Activated CD4-positive, alpha-beta memory T cell treated with anti-CD3 and anti-CD28 coated beads, Interleukin-2, amount 10 ng/mL, durations not matched to agents 7 days and 5 days (primary cell): ENCODE data around the gene KIF1B. TPM values are rescaled to one million over a fixed set of nuclear protein-coding genes. Genes with fewer than 3 reads are reported as not detected.

Experiments
- CTCF ChIA-PET: fragments of 350-600 bp; sonication (Branson Sonifier 250); formaldehyde crosslinking; loops from one replicate; lab custom pipeline; 2021; ENCODE audit warnings: antibody characterized with exemption, inconsistent platforms; lab: Charles Lee
- POLR2A ChIA-PET: fragments of 350-600 bp; sonication (Branson Sonifier 250); formaldehyde crosslinking; loops from one replicate; lab custom pipeline; 2021; ENCODE audit warnings: antibody characterized with exemption; lab: Charles Lee
- DNase-seq: peaks from one replicate; pipeline ENCODE4 v3.0.0-alpha.2; 2020
- H3K27ac Mint-ChIP-seq: one replicate; pipeline ENCODE4 v1.8.0; 2021; ENCODE audit warnings: mild to moderate bottlenecking, mixed read lengths
- H3K27me3 Mint-ChIP-seq: one replicate; pipeline ENCODE4 v1.8.0; 2021; ENCODE audit warnings: mixed read lengths
- H3K36me3 Mint-ChIP-seq: one replicate; pipeline ENCODE4 v1.8.0; 2021; ENCODE audit warnings: low read depth, mixed read lengths
- H3K4me1 Mint-ChIP-seq: one replicate; pipeline ENCODE4 v1.8.0; 2021; ENCODE audit warnings: mixed read lengths
- H3K4me3 Mint-ChIP-seq: one replicate; pipeline ENCODE4 v1.8.0; 2021; ENCODE audit warnings: mild to moderate bottlenecking, mixed read lengths
- H3K9me3 Mint-ChIP-seq: one replicate; pipeline ENCODE4 v1.8.0; 2021; ENCODE audit warnings: mixed read lengths
- total RNA-seq, 2 experiments: library from RNA; stranded (reverse); gene quantifications; one replicate each; pipeline ENCODE4 v1.2.3, GENCODE V29; 2021

Gene KIF1B
- total RNA-seq, 2 experiments from 2014 or later: 22.5 to 22.7 TPM

DNA sequence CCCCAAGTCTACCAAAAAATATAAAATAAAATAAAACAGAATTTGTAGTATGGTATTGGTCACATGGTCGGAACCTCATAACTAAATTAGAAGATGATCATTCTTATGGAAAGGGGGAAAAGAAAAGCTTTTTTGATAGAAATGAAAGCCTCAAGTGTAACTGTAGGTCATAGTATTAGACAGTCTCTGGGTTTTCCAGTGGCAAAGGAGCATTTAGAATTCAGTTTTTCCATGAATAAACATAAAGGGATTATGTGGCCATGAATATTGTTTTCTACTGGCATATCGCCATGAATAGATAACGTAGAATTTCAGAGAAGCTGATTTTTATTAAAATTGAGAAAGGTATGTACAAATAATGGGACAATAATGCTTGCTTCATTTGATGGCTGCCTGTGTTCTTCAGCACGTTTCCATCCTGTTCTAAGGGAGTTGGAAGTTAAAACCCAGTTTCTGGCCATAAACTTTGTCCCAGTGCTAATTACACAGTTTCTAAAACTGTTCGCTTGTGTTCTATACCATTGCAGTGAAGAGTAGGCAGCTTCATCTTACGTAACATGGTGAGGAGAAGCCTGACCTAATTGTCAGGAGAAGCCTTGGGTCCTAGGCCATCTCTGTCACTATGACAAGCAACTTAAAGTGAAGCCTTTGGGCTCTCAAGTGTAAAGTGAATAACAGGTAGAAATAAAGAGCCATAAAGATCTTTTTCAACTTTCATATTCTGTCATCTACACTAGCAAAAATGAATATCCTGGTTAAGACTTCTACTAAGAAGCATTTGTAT lies 118.0 kb downstream of the KIF1B start:
- Mint-ChIP-seq H3K36me3 (peaks cover 22% of the 10 kb centered on the region), H3K4me3 (no peak overlapping the region), H3K9me3 (no peaks in the 10 kb centered on the region), H3K4me1 (peaks cover 23% of the 10 kb centered on the region), H3K27ac (no peak overlapping the region), H3K27me3 (no peaks in the 10 kb centered on the region)
- CTCF ChIA-PET: interaction anchor here (1.0 to 1.5 kb wide), 2 partner anchors 10 to 13 kb away, joined by 3 read pairs; no protein-coding TSS in a partner anchor
- POLR2A ChIA-PET: no interaction called here
- no peak for DNase-seq

DNA sequence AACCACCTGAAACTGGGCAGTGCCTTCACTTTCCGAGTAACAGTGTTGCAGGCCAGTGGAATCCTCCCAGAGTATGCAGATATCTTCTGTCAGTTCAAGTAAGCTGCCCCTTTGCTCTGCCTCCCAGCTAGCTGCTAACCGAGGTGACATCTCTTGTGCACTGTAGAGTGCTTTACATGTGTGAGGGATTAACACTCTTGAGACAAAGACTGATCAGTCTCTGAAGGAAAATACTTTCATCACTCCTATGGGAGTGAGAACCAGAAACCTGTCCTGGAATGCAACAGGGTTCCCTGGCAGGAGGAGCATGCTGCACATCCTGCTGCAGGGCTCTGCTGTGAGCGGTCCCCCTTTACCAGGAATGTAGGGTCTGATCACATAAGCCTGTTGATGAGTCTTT lies 127.1 kb downstream of the KIF1B start:
- ChIA-PET POLR2A (no interaction called here), CTCF (interaction anchor here (1.0 to 2.6 kb wide), 4 partner anchors 8 to 305 kb away, joined by 3 to 27 read pairs (median 3); partner anchors contain the start of genes KIF1B and UBE4B)
- Mint-ChIP-seq H3K4me1 (no peaks in the 10 kb centered on the region), H3K27me3 (no peaks in the 10 kb centered on the region), H3K9me3 (no peaks in the 10 kb centered on the region), H3K4me3 (no peak overlapping the region), H3K36me3 (peaks cover 25% of the 10 kb centered on the region), H3K27ac (no peak overlapping the region)
- no peak for DNase-seq

DNA sequence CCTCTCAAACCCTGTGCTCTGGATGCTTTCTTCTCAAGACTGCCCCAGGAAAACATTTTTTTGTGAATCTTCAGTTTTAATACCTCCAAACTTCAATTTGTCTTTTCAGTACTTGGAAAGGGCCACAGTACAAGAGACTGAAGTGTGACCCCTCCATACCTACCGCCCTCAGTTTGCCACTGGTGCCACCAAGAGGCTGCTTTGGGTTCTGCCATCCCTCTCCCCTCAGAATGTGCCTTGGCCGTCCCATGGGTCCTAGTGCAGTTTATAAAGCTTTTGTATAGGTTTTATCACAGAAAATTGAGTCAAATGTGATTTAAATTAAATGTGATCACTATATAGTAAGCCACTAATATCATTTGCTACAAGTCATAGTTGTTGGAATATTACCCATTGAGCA lies 127.7 kb downstream of the KIF1B start:
- DNase-seq: peak; percentile 46
- no peak overlapping the region for H3K27ac Mint-ChIP-seq
- no peaks in the 10 kb centered on the region for H3K4me1 Mint-ChIP-seq
- no peak overlapping the region for H3K4me3 Mint-ChIP-seq
- CTCF ChIA-PET: interaction anchor here (1.0 to 2.6 kb wide), 4 partner anchors 9 to 305 kb away, joined by 3 to 27 read pairs (median 3); partner anchors contain the start of genes KIF1B and UBE4B
- no peaks in the 10 kb centered on the region for H3K27me3 Mint-ChIP-seq
- POLR2A ChIA-PET: no interaction called here
- H3K9me3 Mint-ChIP-seq: no peaks in the 10 kb centered on the region
- peaks cover 27% of the 10 kb centered on the region for H3K36me3 Mint-ChIP-seq

DNA sequence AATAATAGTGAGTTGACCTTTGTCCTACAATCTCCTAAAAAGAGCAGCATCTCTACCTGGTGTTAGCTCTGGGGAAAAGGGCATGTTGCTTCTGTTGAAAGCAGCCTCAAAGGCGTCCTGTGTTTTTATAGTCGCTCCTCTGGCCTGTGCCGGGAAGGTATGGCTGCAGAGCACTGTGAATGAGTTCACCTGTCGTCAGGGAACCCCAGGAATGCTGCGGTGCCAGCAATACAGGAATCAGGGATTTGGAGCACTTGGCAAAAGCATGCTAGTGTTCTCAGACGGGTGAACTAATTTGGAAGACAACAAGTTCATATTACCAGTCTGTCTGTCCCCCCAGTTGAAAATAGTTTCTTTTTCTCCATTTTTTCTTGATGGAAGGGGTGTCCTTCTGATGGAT lies 128.2 kb downstream of the KIF1B start:
- Mint-ChIP-seq H3K4me3 (no peak overlapping the region), H3K4me1 (no peaks in the 10 kb centered on the region), H3K9me3 (no peaks in the 10 kb centered on the region), H3K36me3 (peaks cover 29% of the 10 kb centered on the region), H3K27me3 (no peaks in the 10 kb centered on the region), H3K27ac (no peak overlapping the region)
- ChIA-PET CTCF (interaction anchor here (1.3 to 2.6 kb wide), 3 partner anchors 10 to 306 kb away, joined by 3 to 27 read pairs (median 3); partner anchors contain the start of genes KIF1B and UBE4B), POLR2A (no interaction called here)
- no peak for DNase-seq

DNA sequence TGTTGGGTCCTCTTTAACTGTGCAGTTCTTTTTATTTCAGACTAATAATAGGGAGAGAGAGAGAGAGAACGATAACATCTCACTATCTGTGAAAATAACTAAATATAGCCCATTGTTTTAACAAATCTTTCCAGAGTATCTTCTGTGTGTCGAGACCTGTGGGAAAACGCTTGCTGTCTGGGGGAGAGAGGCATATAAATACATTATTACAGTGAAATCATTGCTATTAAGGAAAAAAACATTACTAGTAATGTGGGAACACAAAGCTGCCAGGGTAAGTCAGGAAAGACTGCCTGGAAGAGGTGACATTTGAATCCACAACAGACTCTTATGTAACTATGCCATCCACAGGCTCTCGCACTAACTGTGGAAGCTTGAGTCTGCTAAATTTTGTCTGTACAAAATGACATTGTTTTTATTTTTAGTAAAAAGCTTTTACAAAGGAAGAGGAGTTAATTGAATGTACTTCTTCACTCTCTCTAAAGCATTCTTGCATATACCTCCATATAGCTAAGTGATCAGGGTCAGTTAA lies 128.7 kb downstream of the KIF1B start:
- H3K4me1 Mint-ChIP-seq: no peaks in the 10 kb centered on the region

DNA sequence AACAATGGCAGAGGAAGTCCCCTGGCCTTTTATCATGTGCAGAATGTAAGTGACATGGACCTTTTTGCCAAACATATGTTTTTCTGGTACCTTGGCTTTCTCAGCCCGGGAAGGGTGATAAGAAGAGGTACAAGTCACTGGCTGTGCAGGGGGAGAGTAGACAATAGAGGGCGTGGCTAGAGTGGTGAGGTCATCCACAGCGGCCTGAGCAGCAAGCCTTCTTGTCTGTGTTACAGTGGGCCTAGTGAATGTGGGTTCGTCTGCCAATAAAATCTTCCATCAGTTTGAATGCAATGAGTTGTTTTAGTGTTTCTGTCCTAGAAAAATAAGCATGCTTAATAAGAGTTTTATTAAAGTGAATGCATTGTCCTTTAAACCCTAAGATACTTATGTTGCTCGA lies 129.4 kb downstream of the KIF1B start:
- no peaks in the 10 kb centered on the region for H3K4me1 Mint-ChIP-seq
- ChIA-PET POLR2A (interaction anchor here (0.9 kb wide), 1 partner anchor 130 kb away, joined by 4 read pairs; the partner anchor contains the start of gene KIF1B), CTCF (interaction anchor here (0.6 to 2.6 kb wide), 3 partner anchors 128 to 187 kb away, joined by 3 to 27 read pairs (median 3); partner anchors contain the start of gene KIF1B)

More for the DNA sequence above, 128.7 kb downstream of the KIF1B start:
- H3K36me3 Mint-ChIP-seq: peaks cover 28% of the 10 kb centered on the region
- POLR2A ChIA-PET: interaction anchor here (0.9 kb wide), 1 partner anchor 129 kb away, joined by 4 read pairs; the partner anchor contains the start of gene KIF1B
- CTCF ChIA-PET: interaction anchor here (0.6 to 2.6 kb wide), 4 partner anchors 127 to 367 kb away, joined by 3 to 27 read pairs (median 3); partner anchors contain the start of gene KIF1B
- no peak overlapping the region for H3K27ac Mint-ChIP-seq
- H3K27me3 Mint-ChIP-seq: no peaks in the 10 kb centered on the region
- H3K4me3 Mint-ChIP-seq: no peak overlapping the region
- no peak for DNase-seq
- no peaks in the 10 kb centered on the region for H3K9me3 Mint-ChIP-seq

DNA sequence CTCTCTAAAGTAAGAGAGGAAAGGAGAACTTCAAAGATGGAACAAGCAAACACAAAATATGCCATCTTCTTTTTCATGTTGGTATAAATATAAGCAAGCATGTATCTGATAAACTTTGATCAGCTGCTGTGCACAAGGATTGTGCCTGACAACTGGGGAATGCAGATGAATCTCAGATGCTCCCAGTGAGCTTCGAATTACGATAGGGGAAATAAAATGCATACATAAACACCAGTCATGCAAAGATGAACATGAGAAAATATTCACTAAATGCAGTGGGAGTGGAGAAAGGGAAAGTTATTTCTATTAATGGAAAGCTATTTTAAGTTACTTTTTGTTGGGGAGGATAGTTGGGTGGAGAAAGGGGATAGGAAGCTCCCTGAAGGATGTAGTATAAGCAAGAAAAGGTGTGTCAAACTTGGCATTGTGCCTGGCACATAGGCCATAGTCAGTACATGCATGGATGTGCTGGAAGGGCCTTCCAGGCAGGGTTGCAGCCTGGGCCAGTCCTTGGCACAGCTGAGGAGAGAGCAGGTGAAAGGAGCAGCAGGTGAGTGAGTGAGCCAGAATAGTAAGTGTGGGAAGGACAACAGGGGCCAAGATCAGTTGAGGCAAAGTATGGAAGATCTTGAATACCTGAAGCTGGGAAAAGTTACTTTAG lies 130.7 kb downstream of the KIF1B start:
- Mint-ChIP-seq H3K36me3 (peaks cover 26% of the 10 kb centered on the region), H3K27ac (no peak overlapping the region)
- POLR2A ChIA-PET: interaction anchor here (1.1 kb wide), 2 partner anchors 130 to 131 kb away, joined by 4 read pairs; no protein-coding TSS in a partner anchor

More for the DNA sequence above, 129.4 kb downstream of the KIF1B start:
- Mint-ChIP-seq H3K9me3 (no peaks in the 10 kb centered on the region), H3K27me3 (no peaks in the 10 kb centered on the region), H3K4me3 (no peak overlapping the region), H3K36me3 (peaks cover 23% of the 10 kb centered on the region), H3K27ac (no peak overlapping the region)
- DNase-seq: no peak

DNA sequence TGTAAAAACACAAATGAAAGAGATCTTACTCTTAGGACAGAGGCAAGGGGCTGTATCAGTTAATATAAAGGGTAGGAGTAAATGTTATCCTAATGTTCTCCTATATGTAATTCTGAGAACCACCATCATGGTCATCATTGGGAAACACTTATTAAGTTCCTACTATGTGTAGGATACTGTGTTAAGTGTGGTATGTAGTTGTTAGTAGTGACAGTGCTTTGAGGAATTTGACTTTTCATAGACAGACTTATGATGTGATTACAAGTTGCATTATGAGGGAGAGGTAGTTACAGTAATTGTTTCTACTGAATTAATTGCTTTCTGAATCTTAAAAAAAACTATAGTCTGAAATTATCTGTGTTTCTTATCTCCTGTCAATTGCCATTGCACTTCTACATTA lies 136.7 kb downstream of the KIF1B start:
- no peaks in the 10 kb centered on the region for H3K4me1 Mint-ChIP-seq
- ChIA-PET POLR2A (no interaction called here), CTCF (no interaction called here)
- H3K9me3 Mint-ChIP-seq: no peaks in the 10 kb centered on the region
- H3K27ac Mint-ChIP-seq: no peak overlapping the region
- DNase-seq: no peak
- H3K36me3 Mint-ChIP-seq: peaks cover 17% of the 10 kb centered on the region
- H3K27me3 Mint-ChIP-seq: no peaks in the 10 kb centered on the region
- no peak overlapping the region for H3K4me3 Mint-ChIP-seq

More for the DNA sequence above, 130.7 kb downstream of the KIF1B start:
- no peaks in the 10 kb centered on the region for H3K27me3 Mint-ChIP-seq
- H3K9me3 Mint-ChIP-seq: no peaks in the 10 kb centered on the region
- no peak overlapping the region for H3K4me3 Mint-ChIP-seq
- H3K4me1 Mint-ChIP-seq: no peaks in the 10 kb centered on the region
- CTCF ChIA-PET: interaction anchor here (1.3 to 2.1 kb wide), 2 partner anchors 12 to 132 kb away, joined by 3 to 13 read pairs; partner anchors contain the start of gene KIF1B
- DNase-seq: no peak

DNA sequence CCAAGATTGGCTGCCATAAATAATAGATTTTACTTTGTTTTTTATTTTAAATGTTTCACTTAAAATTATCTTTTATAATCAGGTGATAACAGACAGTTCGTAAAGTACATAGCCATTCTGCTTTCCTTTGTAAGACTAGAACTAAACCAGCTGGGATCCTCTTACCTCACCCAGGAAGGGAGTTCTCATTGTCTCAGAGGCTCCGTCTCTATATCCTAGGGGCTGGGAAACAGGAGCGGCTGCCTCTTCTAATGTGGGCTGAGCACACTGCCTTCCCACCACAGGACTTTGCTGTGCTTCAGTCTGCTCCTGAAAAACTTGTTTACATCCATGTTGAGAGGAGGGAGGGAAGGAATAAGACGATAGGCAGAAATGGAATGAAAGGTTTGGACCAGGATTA lies 142.9 kb downstream of the KIF1B start:
- POLR2A ChIA-PET: no interaction called here
- no peak overlapping the region for H3K27ac Mint-ChIP-seq
- H3K9me3 Mint-ChIP-seq: no peaks in the 10 kb centered on the region
- no peaks in the 10 kb centered on the region for H3K4me1 Mint-ChIP-seq
- peaks cover 11% of the 10 kb centered on the region for H3K36me3 Mint-ChIP-seq
- no peak for DNase-seq
- H3K27me3 Mint-ChIP-seq: no peaks in the 10 kb centered on the region
- no peak overlapping the region for H3K4me3 Mint-ChIP-seq
- CTCF ChIA-PET: no interaction called here

DNA sequence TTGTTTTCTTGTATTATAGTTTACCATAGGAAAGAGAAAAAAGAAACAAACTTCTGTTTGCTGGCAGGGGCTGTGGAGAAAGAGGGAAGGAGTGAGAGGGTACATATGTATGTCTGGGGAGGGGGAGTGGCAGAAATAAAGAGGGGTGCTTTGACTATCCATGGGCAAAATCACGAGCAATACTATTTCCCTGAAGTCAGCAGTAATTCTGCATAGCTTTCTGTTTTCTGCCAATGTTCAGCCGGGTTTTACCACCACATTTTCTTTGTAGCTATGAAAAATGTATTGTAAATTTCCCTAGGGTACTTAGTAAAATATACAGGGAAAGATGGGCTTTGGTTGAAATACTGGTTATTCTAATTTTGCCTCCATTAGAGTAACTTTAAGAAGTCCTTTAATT lies 143.3 kb downstream of the KIF1B start:
- Mint-ChIP-seq H3K9me3 (no peaks in the 10 kb centered on the region), H3K4me3 (no peak overlapping the region), H3K27ac (no peak overlapping the region), H3K27me3 (no peaks in the 10 kb centered on the region), H3K36me3 (peaks cover 11% of the 10 kb centered on the region), H3K4me1 (no peaks in the 10 kb centered on the region)
- POLR2A ChIA-PET: no interaction called here
- no peak for DNase-seq
- CTCF ChIA-PET: no interaction called here

DNA sequence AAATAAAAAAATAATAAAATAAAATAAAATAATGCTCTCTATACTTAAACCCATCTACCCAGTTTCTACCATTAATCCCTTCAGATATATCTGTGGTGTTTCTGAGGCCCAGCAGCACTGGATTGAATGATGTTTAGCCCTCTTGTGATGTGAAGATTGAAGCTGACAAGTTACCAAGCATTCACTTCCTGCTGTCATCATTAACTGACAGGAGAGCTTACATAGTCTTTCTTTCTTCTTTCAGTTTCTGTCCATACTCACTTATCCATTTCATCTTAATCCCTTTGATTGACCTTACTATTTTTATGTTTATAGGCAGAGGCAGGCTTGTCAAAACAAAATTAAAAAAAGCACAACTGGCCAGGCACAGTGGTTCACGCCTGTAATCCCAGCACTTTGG lies 149.7 kb downstream of the KIF1B start:
- POLR2A ChIA-PET: no interaction called here
- H3K9me3 Mint-ChIP-seq: no peaks in the 10 kb centered on the region
- no peaks in the 10 kb centered on the region for H3K27me3 Mint-ChIP-seq
- peaks cover 15% of the 10 kb centered on the region for H3K4me1 Mint-ChIP-seq
- CTCF ChIA-PET: interaction anchor here (2.0 kb wide), 1 partner anchor 151 kb away, joined by 6 read pairs; no protein-coding TSS in a partner anchor
- no peak overlapping the region for H3K4me3 Mint-ChIP-seq
- peaks cover 15% of the 10 kb centered on the region for H3K36me3 Mint-ChIP-seq
- H3K27ac Mint-ChIP-seq: no peak overlapping the region
- no peak for DNase-seq

DNA sequence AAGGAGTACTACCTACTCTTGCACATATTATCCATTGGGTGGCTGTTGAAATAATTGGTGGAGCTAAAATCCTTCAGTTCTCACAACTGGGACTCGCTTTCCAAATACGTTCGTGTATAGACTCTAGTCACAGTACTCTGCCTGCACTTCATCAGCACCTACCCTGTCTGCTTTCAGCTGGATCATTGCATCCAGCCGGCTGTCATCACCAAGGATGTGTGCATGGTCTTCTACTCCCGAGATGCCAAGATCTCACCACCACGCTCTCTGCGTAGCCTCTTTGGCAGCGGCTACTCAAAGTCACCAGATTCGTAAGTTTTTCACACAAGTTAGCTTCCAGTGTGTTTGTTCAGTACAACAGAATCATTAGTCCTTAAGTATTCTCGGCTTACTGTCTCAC lies 151.1 kb downstream of the KIF1B start:
- CTCF ChIA-PET: no interaction called here
- POLR2A ChIA-PET: no interaction called here
- DNase-seq: no peak
- H3K36me3 Mint-ChIP-seq: peaks cover 19% of the 10 kb centered on the region
- H3K4me1 Mint-ChIP-seq: peaks cover 15% of the 10 kb centered on the region
- no peak overlapping the region for H3K27ac Mint-ChIP-seq
- no peaks in the 10 kb centered on the region for H3K9me3 Mint-ChIP-seq
- no peaks in the 10 kb centered on the region for H3K27me3 Mint-ChIP-seq
- no peak overlapping the region for H3K4me3 Mint-ChIP-seq
